Type B pancreatic cell (in vitro differentiated cells): Measurements from ENCODE around the gene DLX3. TPM values are rescaled to one million over a fixed set of nuclear protein-coding genes. Genes with fewer than 3 reads are reported as not detected.

Source experiments
- DNase-seq: peaks from one replicate; pipeline ENCODE4 v3.0.0; 2021; ENCODE audit warnings: mixed read lengths; ENCODE audit not compliant: unreplicated experiment; ENCODE audit errors: extremely low spot score
- H3K27ac Mint-ChIP-seq: 2 replicates; pipeline ENCODE4 v1.8.0; 2021; ENCODE audit warnings: mild to moderate bottlenecking, mixed read lengths
- H3K27me3 Mint-ChIP-seq: 2 replicates; pipeline ENCODE4 v1.8.0; 2021; ENCODE audit warnings: mixed read lengths
- H3K36me3 Mint-ChIP-seq: 2 replicates; pipeline ENCODE4 v1.8.0; 2021; ENCODE audit warnings: mixed read lengths
- H3K4me1 Mint-ChIP-seq: one replicate; pipeline ENCODE4 v1.8.0; 2021; ENCODE audit warnings: mixed read lengths; ENCODE audit not compliant: unreplicated experiment
- H3K4me3 Mint-ChIP-seq: 2 replicates; pipeline ENCODE4 v1.8.0; 2021; ENCODE audit warnings: mild to moderate bottlenecking, mixed read lengths
- H3K9me3 Mint-ChIP-seq: 2 replicates; pipeline ENCODE4 v1.8.0; 2021; ENCODE audit warnings: mixed read lengths
- CTCF ChIP-seq: fragments of 200-600 bp; sonication (generic); conservative IDR thresholded peaks from 2 replicates; pipeline ENCODE4 v1.5.0; 2021; ENCODE audit warnings: antibody characterized with exemption, mild to moderate bottlenecking
- total RNA-seq: library from RNA; stranded (reverse); gene quantifications from 2 replicates; pipeline ENCODE4 v1.2.1, GENCODE V29; 2021; ENCODE audit warnings: low replicate concordance

Gene DLX3
- total RNA-seq, 1 donor from 2014 or later = 15.9 TPM

- peaks cover 37% of the 10 kb centered on the region for H3K27me3 Mint-ChIP-seq
These were observed 18.1 kb upstream of the DLX3 start for GRCh38 chr17:50013079-50013478.

GRCh38 chr17:50009282-50009681 is 14.3 kb upstream of the DLX3 start:
- DNase-seq = no peak

More at GRCh38 chr17:50013079-50013478, 18.1 kb upstream of the DLX3 start:
- H3K27ac Mint-ChIP-seq = no peak overlapping the region
- peaks cover 11% of the 10 kb centered on the region for H3K9me3 Mint-ChIP-seq
- H3K4me1 Mint-ChIP-seq = no peaks in the 10 kb centered on the region
- TF ChIP-seq CTCF = no peak
- no peak overlapping the region for H3K4me3 Mint-ChIP-seq
- H3K36me3 Mint-ChIP-seq = no peaks in the 10 kb centered on the region
- DNase-seq = no peak

GRCh38 chr17:50003911-50004310 is 8.9 kb upstream of the DLX3 start:
- H3K27me3 Mint-ChIP-seq = peaks cover 61% of the 10 kb centered on the region
- H3K36me3 Mint-ChIP-seq = no peaks in the 10 kb centered on the region
- no peaks in the 10 kb centered on the region for H3K4me1 Mint-ChIP-seq
- peaks cover 3% of the 10 kb centered on the region for H3K9me3 Mint-ChIP-seq
- no peak for TF ChIP-seq CTCF
- H3K4me3 Mint-ChIP-seq = no peak overlapping the region
- H3K27ac Mint-ChIP-seq = no peak overlapping the region
- no peak for DNase-seq

More at GRCh38 chr17:50009282-50009681, 14.3 kb upstream of the DLX3 start:
- no peaks in the 10 kb centered on the region for H3K4me1 Mint-ChIP-seq
- H3K36me3 Mint-ChIP-seq = no peaks in the 10 kb centered on the region
- H3K27ac Mint-ChIP-seq = no peak overlapping the region
- H3K4me3 Mint-ChIP-seq = no peak overlapping the region
- H3K9me3 Mint-ChIP-seq = peaks cover 11% of the 10 kb centered on the region
- H3K27me3 Mint-ChIP-seq = peaks cover 51% of the 10 kb centered on the region
- no peak for TF ChIP-seq CTCF

- Mint-ChIP-seq H3K27ac (peak overlapping the region; percentile 55), H3K4me1 (peaks cover 24% of the 10 kb centered on the region), H3K36me3 (no peaks in the 10 kb centered on the region), H3K27me3 (peaks cover 81% of the 10 kb centered on the region), H3K4me3 (peak overlapping the region; percentile 45), H3K9me3 (no peaks in the 10 kb centered on the region)
- DNase-seq = no peak
- no peak for TF ChIP-seq CTCF
These were observed 4.0 kb upstream of the DLX3 start for GRCh38 chr17:49998836-49999511.

GRCh38 chr17:49997773-49998703 is 3.0 kb upstream of the DLX3 start:
- H3K27ac Mint-ChIP-seq = peak overlapping the region; percentile 55
- H3K9me3 Mint-ChIP-seq = no peaks in the 10 kb centered on the region
- TF ChIP-seq CTCF = peak; percentile 97
- peaks cover 25% of the 10 kb centered on the region for H3K4me1 Mint-ChIP-seq
- H3K27me3 Mint-ChIP-seq = peaks cover 80% of the 10 kb centered on the region
- no peaks in the 10 kb centered on the region for H3K36me3 Mint-ChIP-seq
- DNase-seq = peak; percentile 85
- peak overlapping the region; percentile 47 for H3K4me3 Mint-ChIP-seq
